Heart right ventricle (tissue), 16 donors: Measurements from ENCODE around the gene TRPM3. TPM values are rescaled to one million over a fixed set of nuclear protein-coding genes. Genes with fewer than 3 reads are reported as not detected.

Experiments
- ATAC-seq, 8 donors: fragments of 200-7000 bp; cut with Tn5 transposase; one replicate each; pipeline ENCODE4 v1.9.1; 2020; ENCODE audit warnings: mild to moderate bottlenecking in 8 of 8, moderate library complexity in 8 of 8, moderate number of reproducible peaks in 1 of 8
- DNase-seq, 2 donors: peaks; one replicate each; pipeline ENCODE4 v3.0.0-alpha.2; 2020
- H3K27ac ChIP-seq, 10 donors: fragments of 200-600 bp; sonication (generic) in 2 of 10; one replicate each; pipeline versions ENCODE4 v1.5.0 to v1.8.0; 2020 to 2022; ENCODE audit warnings: mild to moderate bottlenecking in 3 of 10
- H3K27me3 ChIP-seq, 7 donors: fragments of 200-600 bp; one replicate each; pipeline ENCODE4 v1.8.0; 2021 to 2022; ENCODE audit warnings: mild to moderate bottlenecking in 2 of 7
- H3K36me3 ChIP-seq, 9 donors: fragments of 200-600 bp; sonication (generic) in 1 of 9; one replicate each; pipeline versions ENCODE4 v1.5.0 to v1.8.0; 2020 to 2022; ENCODE audit warnings: mild to moderate bottlenecking in 2 of 9
- H3K4me1 ChIP-seq, 9 donors: fragments of 200-600 bp; sonication (generic) in 1 of 9; one replicate each; pipeline versions ENCODE4 v1.5.0 to v1.8.0; 2020 to 2022; ENCODE audit warnings: mild to moderate bottlenecking in 4 of 9
- H3K4me3 ChIP-seq, 10 donors: fragments of 200-600 bp; sonication (generic) in 2 of 10; one replicate each; pipeline versions ENCODE4 v1.5.0 to v1.8.0; 2020 to 2022; ENCODE audit warnings: mild to moderate bottlenecking in 7 of 10, moderate library complexity in 2 of 10
- H3K9me3 ChIP-seq, 11 donors: fragments of 200-600 bp in 10 of 11; sonication (generic) in 2 of 11; one replicate each; pipeline versions ENCODE4 v1.5.0 to v1.8.0; 2013 to 2022; ENCODE audit warnings: mild to moderate bottlenecking in 2 of 11, control low read depth in 1 of 11, moderate library complexity in 1 of 11
- CTCF ChIP-seq, 9 donors: fragments of 200-600 bp; sonication (generic) in 2 of 9; IDR thresholded peaks; one replicate each; pipeline versions ENCODE4 v1.5.0 to v1.8.0; 2021 to 2022; ENCODE audit warnings: antibody characterized with exemption in 9 of 9, mild to moderate bottlenecking in 5 of 9, moderate library complexity in 1 of 9
- WGBS, 2 donors: extraction: QIAGEN DNeasy Blood & Tissue Kit; methylation state at CpG; one replicate each; pipeline ENCODE4 v1.1.7; 2013; ENCODE audit warnings: inconsistent platforms in 1 of 2; 5-methylcytosine and 5-hydroxymethylcytosine counted together
- intact Hi-C, 10 donors: fragments of 100-400 bp; cut with DNase I; formaldehyde crosslinking; loops; one replicate each; pipeline versions ENCODE4 v1.11.1 to v1.14.2; 2022
- polyA plus RNA-seq, 2 donors: library from polyadenylated mRNA; stranded (reverse); fragments of 200-250 nt; gene quantifications; one replicate each; pipeline ENCODE4 v1.2.3, GENCODE V29; 2013
- total RNA-seq, 10 donors: library from RNA; stranded (reverse); fragmentation: NEBNext Ultra II Directional in 3 of 10; extraction: Animal tissue kit (Norgen Biotek cat#: 25700) in 3 of 10; gene quantifications; one replicate each; pipeline versions ENCODE4 v1.2.1 to v1.2.4, GENCODE V29; 2021 to 2023
- donor health status: Arrhythmogenic right ventricular cardiomyopathy.
- donor health status: ischemic (EF 13 %, LVEDD 7.1; RV severe dilation, severe dysfunction).
- donor health status: healthy with polysubstance abuse.
- donor health status: DM: no; HTN: yes; CAD: no.
- donor health status: DM: no; HTN: no; CAD: no.
- donor health status: ischemic (EF 25% LVEDD 6.9; RV normal size, moderate dysfunction).
- donor health status: ischemic (EF 25% LVEDD 5.7; RV mildly dilated, moderate dysfunction).
- donor health status: healthy.
- donor health status: DM: yes; HTN: yes; CAD: no.
- donor health status: Ischemic cardiomyopathy.
- donor health status: ischemic (EF 35%, LVEDD 5.7; RV mildly dilated, moderate dysfunction).
- donor health status: nonischemic (EF 11% LVEDD 7.7; RV severe dilation, severe dysfunction).
- donor health status: DM: yes; HTN: yes; CAD: no.
- donor health status: PGD.
- donor health status: ischemic (EF 29% LVEDD 5.4; RV normal size, mild dysfunction).
- donor health status: nonischemic (EF 23%, LVEDD 6.1; RV moderate dilation, normal function).

Gene TRPM3
- total and polyA plus RNA-seq, 12 donors = 0.05 to 1.3 (median 0.16) TPM; not detected in 1

- Histone ChIP-seq H3K27me3 (no peaks in the 10 kb centered on the region), H3K4me3 (no peak overlapping the region), H3K36me3 (no peaks in the 10 kb centered on the region), H3K27ac (no peak overlapping the region), H3K9me3 (no peaks in the 10 kb centered on the region), H3K4me1 (no peaks in the 10 kb centered on the region)
- no peak for TF ChIP-seq CTCF (IDR thresholded peaks at IDR 0.05)
- no peak for ATAC-seq
- intact Hi-C loops = no loop called here
- DNase-seq = no peak
- 82 to 84% methylated on average over 4 of the region's 4 CpGs for WGBS, 2 donors
Observed at GRCh38 chr9:70835323-70835722, 286.1 kb downstream of the TRPM3 start.

GRCh38 chr9:70832492-70832891 is 288.9 kb downstream of the TRPM3 start:
- no peaks in the 10 kb centered on the region for H3K4me1 ChIP-seq
- no peak overlapping the region for H3K4me3 ChIP-seq
- no peak for TF ChIP-seq CTCF (IDR thresholded peaks at IDR 0.05)
- no peaks in the 10 kb centered on the region for H3K27me3 ChIP-seq
- H3K9me3 ChIP-seq = no peaks in the 10 kb centered on the region
- DNase-seq = no peak
- intact Hi-C loops = no loop called here
- H3K36me3 ChIP-seq = no peaks in the 10 kb centered on the region
- H3K27ac ChIP-seq = no peak overlapping the region
- no peak for ATAC-seq

- DNase-seq = no peak
- no peaks in the 10 kb centered on the region for H3K27me3 ChIP-seq
Observed at GRCh38 chr9:70830618-70831017, 290.8 kb downstream of the TRPM3 start.

GRCh38 chr9:70829591-70830265 is 291.7 kb downstream of the TRPM3 start:
- no peaks in the 10 kb centered on the region for H3K9me3 ChIP-seq
- H3K27me3 ChIP-seq = no peaks in the 10 kb centered on the region
- no peak overlapping the region for H3K27ac ChIP-seq
- TF ChIP-seq CTCF (IDR thresholded peaks at IDR 0.05) = no peak
- H3K36me3 ChIP-seq = no peaks in the 10 kb centered on the region
- H3K4me3 ChIP-seq = no peak overlapping the region
- WGBS, 2 donors = 83% methylated on average over 5 of the region's 5 CpGs
- intact Hi-C loops = no loop called here
- H3K4me1 ChIP-seq = no peaks in the 10 kb centered on the region
- DNase-seq (no peak), ATAC-seq (no peak)

More at GRCh38 chr9:70830618-70831017, 290.8 kb downstream of the TRPM3 start:
- H3K36me3 ChIP-seq = no peaks in the 10 kb centered on the region
- H3K27ac ChIP-seq = no peak overlapping the region
- intact Hi-C loops = no loop called here
- no peaks in the 10 kb centered on the region for H3K4me1 ChIP-seq
- no peak overlapping the region for H3K4me3 ChIP-seq
- no peak for ATAC-seq
- TF ChIP-seq CTCF (IDR thresholded peaks at IDR 0.05) = no peak
- WGBS, 2 donors = 59 to 67% methylated on average over 4 of the region's 4 CpGs
- H3K9me3 ChIP-seq = no peaks in the 10 kb centered on the region
